ENCODE results near the gene CLDN5. TPM values are rescaled to one million over a fixed set of nuclear protein-coding genes. Genes with fewer than 3 reads are reported as not detected.

The CLDN5 gene
- total RNA-seq, 2 experiments from 2014 or later, result not detected

Other genes starting within 250 kb of the CLDN5 start
- gene CLTCL1, start 232.7 kb downstream of the CLDN5 start, total RNA-seq, result under 1 TPM; 0.42 to 0.61 TPM
- 10 to 100 TPM; 45.2 to 49.6 TPM for gene HIRA, start 92.7 kb downstream of the CLDN5 start, total RNA-seq
- 10 to 100 TPM; 46.1 to 47.5 TPM for gene MRPL40, start 91.9 kb downstream of the CLDN5 start, total RNA-seq
- 10 to 100 TPM; 23.7 to 24.7 TPM for gene C22orf39, start 76.7 kb downstream of the CLDN5 start, total RNA-seq
- 10 to 100 TPM; 88.1 to 90.1 TPM for gene UFD1, start 45.2 kb downstream of the CLDN5 start, total RNA-seq
- gene CDC45, start 44.5 kb downstream of the CLDN5 start, total RNA-seq, result 100 to 1,000 TPM; 114 to 115 TPM
- under 1 TPM; 0.38 to 0.86 TPM for gene SEPTIN5, start 190.1 kb upstream of the CLDN5 start, total RNA-seq
- gene GP1BB, start 199.1 kb upstream of the CLDN5 start, total RNA-seq, result under 1 TPM in 1 of 2 experiments, not detected in 1; 0.15 TPM
- not detected for gene TBX1, start 236.4 kb upstream of the CLDN5 start, total RNA-seq

Measured in activated CD8-positive, alpha-beta memory T cell treated with anti-CD3 and anti-CD28 coated beads for 36 hours (primary cell).